ENCODE measurements around the gene SMAD3.

DNA sequence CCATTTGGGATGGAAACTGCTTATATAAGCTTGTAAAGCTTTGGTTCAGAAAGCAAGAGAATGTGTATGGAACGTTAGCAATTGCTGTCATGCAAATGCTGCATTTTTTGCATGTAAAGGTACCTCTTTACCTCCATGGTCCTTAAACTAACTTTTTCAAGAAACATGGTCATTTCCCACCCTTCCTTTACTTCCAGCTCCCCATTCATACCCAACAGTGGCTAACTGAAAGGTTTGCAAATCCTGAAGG is 84.3 kb downstream of the SMAD3 start:
- no peak for TF ChIP-seq CTCF (IDR thresholded peaks at IDR 0.05)
- no peak for TF ChIP-seq POLR2A (IDR thresholded peaks at IDR 0.05)
